ENCODE measurements around the gene SACS. TPM values are rescaled to one million over a fixed set of nuclear protein-coding genes. Genes with fewer than 3 reads are reported as not detected.

Gene SACS
- polyA plus RNA-seq, 3 donors, result 1.7 to 2.7 (median 2.2) TPM

- Histone ChIP-seq H3K36me3 (replicated peaks in 1 of 2; ENCODE audit: control insufficient read depth in 1 of 2, insufficient read depth in 2 of 2, low read length in 2 of 2) (no peaks in the 10 kb centered on the region), H3K4me1 (ENCODE audit: control insufficient read depth in 1 of 2, insufficient read depth in 2 of 2, low read length in 2 of 2) (no peaks in the 10 kb centered on the region), H3K79me2 (ENCODE audit: insufficient read depth, low read length) (no peaks in the 10 kb centered on the region), H3K9me3 (replicated peaks in 1 of 2; ENCODE audit: control insufficient read depth in 1 of 2, insufficient read depth in 1 of 2, low read length in 2 of 2) (peaks cover 0 to 12% of the 10 kb centered on the region in 2 donors), H4K20me1 (ENCODE audit: insufficient read depth, low read length) (no peaks in the 10 kb centered on the region), H3K27ac (ENCODE audit: low read depth in 1 of 2, low read length in 2 of 2) (no peak overlapping the region), H3K4me3 (replicated peaks in 1 of 3; ENCODE audit: low read depth in 2 of 3, low read length in 3 of 3) (no peak overlapping the region), H3K27me3 (ENCODE audit: control insufficient read depth in 2 of 2, insufficient read depth in 2 of 2, low read length in 2 of 2) (no peaks in the 10 kb centered on the region), H3K9ac (ENCODE audit: insufficient read depth, low read length, poor library complexity, severe bottlenecking) (no peak overlapping the region), H3K4me2 (replicated peaks; ENCODE audit: extremely low read depth, low read length, poor library complexity, severe bottlenecking) (no peak overlapping the region), H2AFZ (ENCODE audit: insufficient read depth, low read depth, low read length, poor library complexity, severe bottlenecking) (no peak overlapping the region)
- TF ChIP-seq CTCF (IDR thresholded peaks at IDR 0.05), result no peak
- Mint-ChIP-seq H3K4me1 (no peaks in the 10 kb centered on the region), H3K4me3 (no peak overlapping the region), H3K27ac (no peak overlapping the region), H3K9me3 (peaks cover 0 to 19% (median 9%) of the 10 kb centered on the region in 7 donors), H3K36me3 (no peaks in the 10 kb centered on the region), H3K27me3 (ENCODE audit: low read depth in 3 of 3) (peaks cover 1 to 10% (median 3%) of the 10 kb centered on the region in 3 donors)
- no CpG with 5 or more reads among the region's 7 CpGs for WGBS (ENCODE audit: insufficient coverage)
- intact Hi-C loops (cut with micrococcal nuclease), result no loop called here
- DNase-seq, result no peak
Observed at GRCh38 chr13:23288995-23289394, 144.5 kb downstream of the SACS start.

- Histone ChIP-seq H4K20me1 (ENCODE audit: insufficient read depth, low read length) (no peaks in the 10 kb centered on the region), H3K4me1 (ENCODE audit: control insufficient read depth in 1 of 2, insufficient read depth in 2 of 2, low read length in 2 of 2) (no peaks in the 10 kb centered on the region), H3K27ac (ENCODE audit: low read depth in 1 of 2, low read length in 2 of 2) (no peak overlapping the region), H3K36me3 (replicated peaks in 1 of 2; ENCODE audit: control insufficient read depth in 1 of 2, insufficient read depth in 2 of 2, low read length in 2 of 2) (no peaks in the 10 kb centered on the region), H3K9me3 (replicated peaks in 1 of 2; ENCODE audit: control insufficient read depth in 1 of 2, insufficient read depth in 1 of 2, low read length in 2 of 2) (peaks cover 0 to 12% of the 10 kb centered on the region in 2 donors), H3K9ac (ENCODE audit: insufficient read depth, low read length, poor library complexity, severe bottlenecking) (no peak overlapping the region), H3K4me2 (replicated peaks; ENCODE audit: extremely low read depth, low read length, poor library complexity, severe bottlenecking) (no peak overlapping the region), H3K79me2 (ENCODE audit: insufficient read depth, low read length) (no peaks in the 10 kb centered on the region), H3K27me3 (ENCODE audit: control insufficient read depth in 2 of 2, insufficient read depth in 2 of 2, low read length in 2 of 2) (no peaks in the 10 kb centered on the region), H2AFZ (ENCODE audit: insufficient read depth, low read depth, low read length, poor library complexity, severe bottlenecking) (no peak overlapping the region), H3K4me3 (replicated peaks in 1 of 3; ENCODE audit: low read depth in 2 of 3, low read length in 3 of 3) (no peak overlapping the region)
- no peaks in the 10 kb centered on the region for H3K4me1 Mint-ChIP-seq
- H3K27ac Mint-ChIP-seq, result no peak overlapping the region
- no CpG with 5 or more reads among the region's 1 CpG for WGBS (ENCODE audit: insufficient coverage)
- peaks cover 0 to 19% (median 9%) of the 10 kb centered on the region in 7 donors for H3K9me3 Mint-ChIP-seq
- peaks cover 1 to 10% (median 2%) of the 10 kb centered on the region in 3 donors for H3K27me3 Mint-ChIP-seq (ENCODE audit: low read depth in 3 of 3)
- no peak for TF ChIP-seq CTCF (IDR thresholded peaks at IDR 0.05)
- DNase-seq, result no peak
- H3K36me3 Mint-ChIP-seq, result no peaks in the 10 kb centered on the region
- intact Hi-C loops (cut with micrococcal nuclease), result no loop called here
- H3K4me3 Mint-ChIP-seq, result no peak overlapping the region
Observed at GRCh38 chr13:23288564-23288963, 144.9 kb downstream of the SACS start.
